Measurements from ENCODE around the gene SPX.

SPX gene

GRCh38 chr12:21539797-21540196 lies 13.7 kb downstream of the SPX start:
- no peak for DNase-seq

- no peak for DNase-seq
These were observed 15.7 kb downstream of the SPX start for GRCh38 chr12:21541773-21542172.

GRCh38 chr12:21542403-21542802 lies 16.3 kb downstream of the SPX start:
- DNase-seq = no peak

- DNase-seq = no peak
These were observed 17.1 kb downstream of the SPX start for GRCh38 chr12:21543151-21543550.

- DNase-seq = no peak
These were observed 19.5 kb downstream of the SPX start for GRCh38 chr12:21545557-21545956.

GRCh38 chr12:21546716-21547115 lies 20.6 kb downstream of the SPX start:
- DNase-seq = no peak

- DNase-seq = no peak
These were observed 21.3 kb downstream of the SPX start for GRCh38 chr12:21547437-21547836.

GRCh38 chr12:21551841-21552465 lies 25.9 kb downstream of the SPX start:
- DNase-seq = no peak

GRCh38 chr12:21552635-21553328 lies 26.7 kb downstream of the SPX start:
- no peak for DNase-seq

GRCh38 chr12:21553329-21553675 lies 27.2 kb downstream of the SPX start:
- DNase-seq = no peak

GRCh38 chr12:21558100-21558679 lies 32.1 kb downstream of the SPX start:
- DNase-seq = no peak

- DNase-seq = no peak
These were observed 33.9 kb downstream of the SPX start for GRCh38 chr12:21559855-21560569.

- DNase-seq = no peak
These were observed 35.1 kb downstream of the SPX start for GRCh38 chr12:21561158-21561557.

- DNase-seq = no peak
These were observed 36.8 kb downstream of the SPX start for GRCh38 chr12:21562859-21563258.

- DNase-seq = no peak
These were observed 40.3 kb downstream of the SPX start for GRCh38 chr12:21566223-21566906.

GRCh38 chr12:21566907-21567394 lies 40.9 kb downstream of the SPX start:
- no peak for DNase-seq

- no peak for DNase-seq
These were observed 42.0 kb downstream of the SPX start for GRCh38 chr12:21568115-21568514.

- no peak for DNase-seq
These were observed 45.0 kb downstream of the SPX start for GRCh38 chr12:21571046-21571445.

- no peak for DNase-seq
These were observed 47.8 kb downstream of the SPX start for GRCh38 chr12:21573733-21574358.

- DNase-seq = no peak
These were observed 50.3 kb downstream of the SPX start for GRCh38 chr12:21576431-21576830.

- no peak for DNase-seq
These were observed 51.4 kb downstream of the SPX start for GRCh38 chr12:21577516-21577915.

- DNase-seq = no peak
These were observed 54.8 kb downstream of the SPX start for GRCh38 chr12:21580748-21581516.

Measured in CD4-positive, alpha-beta T cell treated with Interleukin-6 for 4 hours (primary cell).